Tibial artery (tissue), 4 donors: ENCODE results near the gene CCDC7.

ENCODE experiments used
- DNase-seq, 2 donors: peaks; one replicate each; pipeline ENCODE4 v3.0.0-alpha.2; 2019
- H3K27ac ChIP-seq, 2 donors: fragments of 200-600 bp; sonication (generic) in 1 of 2; 1 replicate in 1 of 2; 2 replicates in 1 of 2; pipeline ENCODE4 v1.5.1; 2018 to 2019; ENCODE audit warnings: mild to moderate bottlenecking in 1 of 2
- H3K27me3 ChIP-seq, 2 donors: fragments of 200-600 bp; sonication (generic) in 1 of 2; one replicate each; pipeline versions ENCODE4 v1.5.1 to v1.6.0; 2016 to 2019
- H3K36me3 ChIP-seq, 3 donors: fragments of 200-600 bp; sonication (generic) in 2 of 3; one replicate each; pipeline ENCODE4 v1.5.1; 2016 to 2019; ENCODE audit warnings: mild to moderate bottlenecking in 2 of 3
- H3K4me1 ChIP-seq, 4 donors: fragments of 200-600 bp; sonication (generic) in 2 of 4; 1 replicate in 3 of 4; 2 replicates in 1 of 4; pipeline ENCODE4 v1.5.1; 2016 to 2019
- H3K4me3 ChIP-seq, 2 donors: fragments of 200-600 bp; sonication (generic) in 1 of 2; 1 replicate in 1 of 2; 2 replicates in 1 of 2; pipeline ENCODE4 v1.5.1; 2018 to 2019; ENCODE audit warnings: mild to moderate bottlenecking in 2 of 2
- H3K9me3 ChIP-seq, 3 donors: fragments of 200-600 bp; sonication (generic) in 1 of 3; one replicate each; pipeline ENCODE4 v1.5.1; 2016 to 2019
- intact Hi-C: fragments of 100-400 bp; cut with DNase I; formaldehyde crosslinking; loops from one replicate; pipeline ENCODE4 v1.15.0; 2023; ENCODE audit warnings: low total_unique reads
- TF ChIP-seq, protein P1 (sequence below), 2 experiments: fragments of 200-600 bp in 1 of 2; fragments of 450-650 bp in 1 of 2; IDR thresholded peaks; one replicate each; pipeline ENCODE4 v1.5.1; 2017 to 2019; ENCODE audit warnings: antibody characterized with exemption in 2 of 2, mild to moderate bottlenecking in 1 of 2, moderate library complexity in 1 of 2

The CCDC7 gene

DNA sequence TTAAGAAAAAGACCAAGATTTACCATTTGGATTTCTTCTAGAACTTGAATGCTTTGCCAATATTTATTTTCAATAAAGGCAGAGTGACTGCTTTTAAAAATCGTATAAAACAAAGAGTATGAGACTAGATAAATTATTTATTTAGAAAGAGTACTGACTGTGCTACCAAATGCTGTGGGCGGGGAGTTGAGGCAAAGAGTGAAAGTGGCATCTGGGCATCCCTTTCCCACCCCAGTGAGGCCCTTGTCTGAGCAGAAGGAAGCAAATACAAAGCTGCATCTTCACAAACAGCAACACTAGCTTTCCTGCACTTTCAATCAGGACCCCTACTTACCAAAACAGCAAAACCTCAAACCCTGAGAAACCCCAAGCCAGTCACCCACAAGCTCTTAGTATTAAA lies 477.2 kb downstream of the CCDC7 start:
- Histone ChIP-seq H3K4me3 (no peak overlapping the region), H3K36me3 (peaks cover 66 to 90% (median 77%) of the 10 kb centered on the region in 3 donors), H3K27ac (no peak overlapping the region), H3K27me3 (no peaks in the 10 kb centered on the region), H3K4me1 (peaks cover 0 to 8% (median 4%) of the 10 kb centered on the region in 4 donors), H3K9me3 (no peaks in the 10 kb centered on the region)
- intact Hi-C loops = no loop called here
- no peak for DNase-seq
- TF ChIP-seq, protein P1, sequence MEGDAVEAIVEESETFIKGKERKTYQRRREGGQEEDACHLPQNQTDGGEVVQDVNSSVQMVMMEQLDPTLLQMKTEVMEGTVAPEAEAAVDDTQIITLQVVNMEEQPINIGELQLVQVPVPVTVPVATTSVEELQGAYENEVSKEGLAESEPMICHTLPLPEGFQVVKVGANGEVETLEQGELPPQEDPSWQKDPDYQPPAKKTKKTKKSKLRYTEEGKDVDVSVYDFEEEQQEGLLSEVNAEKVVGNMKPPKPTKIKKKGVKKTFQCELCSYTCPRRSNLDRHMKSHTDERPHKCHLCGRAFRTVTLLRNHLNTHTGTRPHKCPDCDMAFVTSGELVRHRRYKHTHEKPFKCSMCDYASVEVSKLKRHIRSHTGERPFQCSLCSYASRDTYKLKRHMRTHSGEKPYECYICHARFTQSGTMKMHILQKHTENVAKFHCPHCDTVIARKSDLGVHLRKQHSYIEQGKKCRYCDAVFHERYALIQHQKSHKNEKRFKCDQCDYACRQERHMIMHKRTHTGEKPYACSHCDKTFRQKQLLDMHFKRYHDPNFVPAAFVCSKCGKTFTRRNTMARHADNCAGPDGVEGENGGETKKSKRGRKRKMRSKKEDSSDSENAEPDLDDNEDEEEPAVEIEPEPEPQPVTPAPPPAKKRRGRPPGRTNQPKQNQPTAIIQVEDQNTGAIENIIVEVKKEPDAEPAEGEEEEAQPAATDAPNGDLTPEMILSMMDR (IDR thresholded peaks at IDR 0.05) = no peak

DNA sequence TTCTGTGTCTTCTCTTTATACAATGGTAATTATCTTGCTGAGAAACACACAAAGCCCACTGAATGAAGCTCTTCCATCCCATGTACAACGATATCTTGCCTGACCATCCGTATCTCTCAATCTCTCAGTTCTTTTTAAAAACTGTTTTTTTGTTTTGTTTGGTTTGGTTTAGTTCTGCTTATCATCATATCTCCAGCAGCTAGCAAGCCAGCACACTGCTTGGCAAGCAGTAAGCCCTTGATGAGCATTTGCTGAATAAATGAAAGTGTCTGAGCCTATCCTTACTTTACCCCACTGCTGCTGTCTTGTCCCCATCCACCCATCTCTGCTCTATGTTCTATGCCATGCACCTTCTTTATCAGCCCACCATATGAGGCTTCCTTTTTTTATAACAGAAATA lies 477.9 kb downstream of the CCDC7 start:
- intact Hi-C loops = no loop called here
- H3K27me3 ChIP-seq = no peaks in the 10 kb centered on the region
- no peak for DNase-seq
- TF ChIP-seq, protein P1 (IDR thresholded peaks at IDR 0.05) = no peak
- no peak overlapping the region for H3K27ac ChIP-seq
- peaks cover 63 to 90% (median 76%) of the 10 kb centered on the region in 3 donors for H3K36me3 ChIP-seq
- peaks cover 0 to 12% (median 8%) of the 10 kb centered on the region in 4 donors for H3K4me1 ChIP-seq
- H3K9me3 ChIP-seq = no peaks in the 10 kb centered on the region
- no peak overlapping the region for H3K4me3 ChIP-seq
